K562 (cell line): ENCODE results near the gene RAMP2.

ENCODE experiments used
- ARHGAP35 ChIP-seq: fragments of 450-650 bp; IDR thresholded peaks from 2 replicates; pipeline ENCODE4 v1.6.1; 2018; ENCODE audit not compliant: partially characterized antibody
- EP300 ChIP-seq: IDR thresholded peaks from 2 replicates; pipeline ENCODE4 v1.6.1; 2012; ENCODE audit warnings: low read length, improper control_type of control experiment
- NBN ChIP-seq: fragments of 450-650 bp; IDR thresholded peaks from 2 replicates; pipeline ENCODE4 v1.6.1; 2016; ENCODE audit warnings: low read depth, mild to moderate bottlenecking
- ZNF124 ChIP-seq: sonication (generic); formaldehyde crosslinking; IDR thresholded peaks from 2 replicates; pipeline ENCODE4 v1.8.1; 2022; ENCODE audit warnings: missing genetic modification reagents
- TF ChIP-seq, protein P1 (sequence below), 3 experiments: IDR thresholded peaks in 2 of 3; conservative IDR thresholded peaks in 1 of 3; 2 replicates each; pipeline ENCODE4 v1.5.1; 2011 to 2012; ENCODE audit warnings: low read length in 3 of 3, mild to moderate bottlenecking in 3 of 3, control low read depth in 2 of 3, improper control_type of control experiment in 1 of 3, inconsistent platforms in 1 of 3, low read depth in 1 of 3, mixed read lengths in 1 of 3, moderate library complexity in 1 of 3; ENCODE audit not compliant: insufficient read depth in 2 of 3

- TF ChIP-seq, protein P1, sequence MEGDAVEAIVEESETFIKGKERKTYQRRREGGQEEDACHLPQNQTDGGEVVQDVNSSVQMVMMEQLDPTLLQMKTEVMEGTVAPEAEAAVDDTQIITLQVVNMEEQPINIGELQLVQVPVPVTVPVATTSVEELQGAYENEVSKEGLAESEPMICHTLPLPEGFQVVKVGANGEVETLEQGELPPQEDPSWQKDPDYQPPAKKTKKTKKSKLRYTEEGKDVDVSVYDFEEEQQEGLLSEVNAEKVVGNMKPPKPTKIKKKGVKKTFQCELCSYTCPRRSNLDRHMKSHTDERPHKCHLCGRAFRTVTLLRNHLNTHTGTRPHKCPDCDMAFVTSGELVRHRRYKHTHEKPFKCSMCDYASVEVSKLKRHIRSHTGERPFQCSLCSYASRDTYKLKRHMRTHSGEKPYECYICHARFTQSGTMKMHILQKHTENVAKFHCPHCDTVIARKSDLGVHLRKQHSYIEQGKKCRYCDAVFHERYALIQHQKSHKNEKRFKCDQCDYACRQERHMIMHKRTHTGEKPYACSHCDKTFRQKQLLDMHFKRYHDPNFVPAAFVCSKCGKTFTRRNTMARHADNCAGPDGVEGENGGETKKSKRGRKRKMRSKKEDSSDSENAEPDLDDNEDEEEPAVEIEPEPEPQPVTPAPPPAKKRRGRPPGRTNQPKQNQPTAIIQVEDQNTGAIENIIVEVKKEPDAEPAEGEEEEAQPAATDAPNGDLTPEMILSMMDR (IDR thresholded peaks at IDR 0.05 in 2 of 3, conservative IDR thresholded peaks at IDR 0.05 in 1 of 3; ENCODE audit: insufficient read depth in 2 of 3, low read depth in 1 of 3, low read length in 3 of 3): no peak
- TF ChIP-seq EP300 (no peak), NBN (no peak), ZNF124 (no peak), ARHGAP35 (no peak)
These were observed 12.7 kb upstream of the RAMP2 start for GRCh38 chr17:42748202-42748907.
